Body of pancreas (tissue), 4 donors: ENCODE measurements around the gene TACC2.

Source experiments
- POLR2A ChIP-seq, 3 donors: fragments of 450-650 bp; IDR thresholded peaks; one replicate each; pipeline ENCODE4 v1.6.1; 2016; ENCODE audit warnings: antibody characterized with exemption in 3 of 3, mild to moderate bottlenecking in 2 of 3
- TF ChIP-seq, protein P1 (sequence below), 7 experiments: fragments of 450-650 bp in 4 of 7; fragments of 200-600 bp in 3 of 7; sonication (generic) in 3 of 7; IDR thresholded peaks; one replicate each; pipeline ENCODE4 v1.5.1; 2016 to 2019; ENCODE audit warnings: antibody characterized with exemption in 7 of 7

DNA sequence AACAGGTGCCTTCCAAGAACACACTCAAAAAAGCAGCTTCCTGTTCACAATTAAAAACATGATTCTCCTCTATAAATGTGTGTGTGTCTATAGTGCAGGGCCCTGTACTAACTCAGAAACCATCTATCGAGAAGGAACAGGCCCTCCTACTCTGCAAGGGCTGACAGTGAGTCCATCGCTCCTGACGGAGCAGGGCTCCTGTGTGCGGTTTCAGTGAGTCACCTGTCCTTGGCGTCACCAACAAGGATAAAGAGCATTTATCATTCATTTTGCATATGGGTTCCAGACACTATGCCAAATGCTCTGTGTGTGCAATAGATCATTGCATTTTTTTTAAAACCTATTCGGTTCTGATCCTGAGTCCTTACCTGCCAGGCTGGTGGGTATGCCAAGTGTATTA is 63.7 kb downstream of the TACC2 start:
- TF ChIP-seq POLR2A (IDR thresholded peaks at IDR 0.05): no peak
- TF ChIP-seq, protein P1, sequence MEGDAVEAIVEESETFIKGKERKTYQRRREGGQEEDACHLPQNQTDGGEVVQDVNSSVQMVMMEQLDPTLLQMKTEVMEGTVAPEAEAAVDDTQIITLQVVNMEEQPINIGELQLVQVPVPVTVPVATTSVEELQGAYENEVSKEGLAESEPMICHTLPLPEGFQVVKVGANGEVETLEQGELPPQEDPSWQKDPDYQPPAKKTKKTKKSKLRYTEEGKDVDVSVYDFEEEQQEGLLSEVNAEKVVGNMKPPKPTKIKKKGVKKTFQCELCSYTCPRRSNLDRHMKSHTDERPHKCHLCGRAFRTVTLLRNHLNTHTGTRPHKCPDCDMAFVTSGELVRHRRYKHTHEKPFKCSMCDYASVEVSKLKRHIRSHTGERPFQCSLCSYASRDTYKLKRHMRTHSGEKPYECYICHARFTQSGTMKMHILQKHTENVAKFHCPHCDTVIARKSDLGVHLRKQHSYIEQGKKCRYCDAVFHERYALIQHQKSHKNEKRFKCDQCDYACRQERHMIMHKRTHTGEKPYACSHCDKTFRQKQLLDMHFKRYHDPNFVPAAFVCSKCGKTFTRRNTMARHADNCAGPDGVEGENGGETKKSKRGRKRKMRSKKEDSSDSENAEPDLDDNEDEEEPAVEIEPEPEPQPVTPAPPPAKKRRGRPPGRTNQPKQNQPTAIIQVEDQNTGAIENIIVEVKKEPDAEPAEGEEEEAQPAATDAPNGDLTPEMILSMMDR (IDR thresholded peaks at IDR 0.05): no peak
